PFSK-1 (cell line): ENCODE data around the gene GATD1.

Experiments used
- FOXP2 ChIP-seq: optimal IDR thresholded peaks from 2 replicates; pipeline ENCODE3; 2011; ENCODE audit warnings: borderline replicate concordance, control low read depth, inconsistent platforms; ENCODE audit not compliant: insufficient read depth; ENCODE audit errors: extremely low read length, extremely low read depth
- POLR2AphosphoS5 ChIP-seq: IDR thresholded peaks from 2 replicates; pipeline ENCODE4 v1.6.1; 2012; ENCODE audit warnings: low read depth, mild to moderate bottlenecking, control low read depth, low read length, moderate library complexity
- TAF1 ChIP-seq: IDR thresholded peaks from 2 replicates; pipeline ENCODE4 v1.6.1; 2012; ENCODE audit warnings: low read length, control low read depth, borderline replicate concordance; ENCODE audit not compliant: insufficient read depth
- TF ChIP-seq, protein P1 (sequence below), 2 experiments: IDR thresholded peaks; 2 replicates each; pipeline versions ENCODE4 v1.6.1 to v1.8.0; 2011 to 2012; ENCODE audit warnings: low read depth in 2 of 2, low read length in 2 of 2, control low read depth in 1 of 2, inconsistent platforms in 1 of 2, mild to moderate bottlenecking in 1 of 2, moderate library complexity in 1 of 2; ENCODE audit not compliant: insufficient read depth in 1 of 2

DNA sequence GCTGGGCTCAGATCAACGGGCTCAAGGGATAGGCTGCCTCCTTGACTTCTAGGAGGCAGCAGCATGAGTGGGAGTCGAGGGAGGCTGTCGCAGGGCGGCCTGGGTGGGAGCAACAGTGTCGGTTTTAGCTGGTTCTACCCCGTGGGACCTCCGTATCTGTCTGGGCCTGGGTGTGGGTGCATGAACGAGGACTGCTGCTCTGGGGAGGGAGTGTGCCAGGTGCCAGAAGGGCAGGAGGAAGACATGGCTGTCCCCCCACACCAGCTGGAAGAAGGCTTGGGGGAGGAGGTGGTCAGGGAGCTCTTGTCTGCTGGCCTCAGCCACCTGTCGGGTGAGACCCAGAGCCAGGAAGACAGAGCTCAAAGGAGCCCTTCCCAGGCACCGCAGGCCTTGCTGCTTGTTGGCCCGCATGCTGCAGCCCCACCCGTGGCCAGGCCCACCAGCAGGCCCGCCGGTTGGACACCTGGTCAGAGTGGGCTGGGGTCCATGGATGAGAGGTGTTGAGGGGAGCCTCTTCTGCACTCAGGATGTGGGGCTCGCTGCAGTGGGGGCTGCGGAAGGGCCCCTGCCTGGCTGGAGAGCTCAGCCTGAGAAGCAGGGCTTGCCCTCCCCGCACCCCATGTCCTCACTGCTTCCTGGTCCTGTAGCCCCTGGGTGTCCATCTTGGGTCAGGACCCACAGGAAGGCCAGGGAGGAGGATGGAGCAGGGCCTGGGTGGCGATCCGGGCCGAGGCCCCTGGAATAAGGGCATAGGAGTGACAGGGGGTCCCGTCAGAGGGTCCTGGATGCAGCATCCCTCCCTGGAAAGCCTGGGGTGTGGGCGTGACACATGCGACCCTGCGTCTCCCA lies 9.2 kb upstream of the GATD1 start:
- TF ChIP-seq POLR2AphosphoS5 (no peak), TAF1 (no peak), FOXP2 (no peak)
- TF ChIP-seq, protein P1, sequence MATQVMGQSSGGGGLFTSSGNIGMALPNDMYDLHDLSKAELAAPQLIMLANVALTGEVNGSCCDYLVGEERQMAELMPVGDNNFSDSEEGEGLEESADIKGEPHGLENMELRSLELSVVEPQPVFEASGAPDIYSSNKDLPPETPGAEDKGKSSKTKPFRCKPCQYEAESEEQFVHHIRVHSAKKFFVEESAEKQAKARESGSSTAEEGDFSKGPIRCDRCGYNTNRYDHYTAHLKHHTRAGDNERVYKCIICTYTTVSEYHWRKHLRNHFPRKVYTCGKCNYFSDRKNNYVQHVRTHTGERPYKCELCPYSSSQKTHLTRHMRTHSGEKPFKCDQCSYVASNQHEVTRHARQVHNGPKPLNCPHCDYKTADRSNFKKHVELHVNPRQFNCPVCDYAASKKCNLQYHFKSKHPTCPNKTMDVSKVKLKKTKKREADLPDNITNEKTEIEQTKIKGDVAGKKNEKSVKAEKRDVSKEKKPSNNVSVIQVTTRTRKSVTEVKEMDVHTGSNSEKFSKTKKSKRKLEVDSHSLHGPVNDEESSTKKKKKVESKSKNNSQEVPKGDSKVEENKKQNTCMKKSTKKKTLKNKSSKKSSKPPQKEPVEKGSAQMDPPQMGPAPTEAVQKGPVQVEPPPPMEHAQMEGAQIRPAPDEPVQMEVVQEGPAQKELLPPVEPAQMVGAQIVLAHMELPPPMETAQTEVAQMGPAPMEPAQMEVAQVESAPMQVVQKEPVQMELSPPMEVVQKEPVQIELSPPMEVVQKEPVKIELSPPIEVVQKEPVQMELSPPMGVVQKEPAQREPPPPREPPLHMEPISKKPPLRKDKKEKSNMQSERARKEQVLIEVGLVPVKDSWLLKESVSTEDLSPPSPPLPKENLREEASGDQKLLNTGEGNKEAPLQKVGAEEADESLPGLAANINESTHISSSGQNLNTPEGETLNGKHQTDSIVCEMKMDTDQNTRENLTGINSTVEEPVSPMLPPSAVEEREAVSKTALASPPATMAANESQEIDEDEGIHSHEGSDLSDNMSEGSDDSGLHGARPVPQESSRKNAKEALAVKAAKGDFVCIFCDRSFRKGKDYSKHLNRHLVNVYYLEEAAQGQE (IDR thresholded peaks at IDR 0.05; ENCODE audit: insufficient read depth in 1 of 2, low read depth in 2 of 2, low read length in 2 of 2) = no peak
